DLD1 (cell line): ENCODE data around the gene MMGT1.

Source experiments
- in situ Hi-C: cut with HindIII; loops from 2 replicates; pipeline ENCODE4 v1.10.0; 2017; ENCODE audit warnings: low sequenced_read_pairs

MMGT1 gene

DNA sequence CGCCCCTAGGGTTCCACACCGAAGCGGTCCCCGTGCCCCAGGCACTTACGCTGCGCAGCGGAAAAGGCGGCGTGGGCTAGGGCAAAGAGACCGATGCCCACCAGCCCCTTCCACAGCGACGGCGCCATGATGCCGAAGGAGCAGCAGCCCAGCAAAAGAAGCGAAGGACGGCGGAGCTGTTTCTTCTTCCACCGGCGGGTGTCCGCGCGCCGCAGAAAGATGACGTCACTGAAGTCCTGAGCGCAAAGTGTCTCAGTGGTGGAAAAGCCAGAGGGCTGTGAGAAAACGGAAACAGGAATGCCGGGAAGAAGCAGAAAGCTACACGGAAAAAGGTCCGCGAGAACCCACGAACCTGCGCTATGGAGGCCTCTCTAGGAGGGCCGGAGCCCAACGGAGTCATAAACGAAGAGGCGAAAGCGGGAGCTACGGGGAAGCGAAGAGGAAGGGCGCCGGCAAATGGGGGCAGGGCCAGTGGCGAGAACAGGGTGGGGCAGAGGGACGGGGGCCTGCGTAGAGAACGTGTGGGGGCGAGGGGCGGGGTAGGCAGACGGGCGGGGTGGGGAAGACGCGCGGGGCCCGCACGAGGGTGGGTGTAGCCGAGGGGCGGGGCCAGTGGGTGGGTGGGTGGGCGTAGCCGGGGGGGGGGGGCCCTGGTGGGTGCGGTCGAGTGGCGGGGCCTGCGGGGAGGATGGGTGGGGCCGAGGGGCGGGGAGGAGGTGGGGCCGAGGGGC lies at the start of gene MMGT1:
TSS of gene MMGT1 (minus strand) at position 441 of the 731 bp plus-strand sequence. CDS start at position 128, 313 bp downstream.
- in situ Hi-C loops: no loop called here

DNA sequence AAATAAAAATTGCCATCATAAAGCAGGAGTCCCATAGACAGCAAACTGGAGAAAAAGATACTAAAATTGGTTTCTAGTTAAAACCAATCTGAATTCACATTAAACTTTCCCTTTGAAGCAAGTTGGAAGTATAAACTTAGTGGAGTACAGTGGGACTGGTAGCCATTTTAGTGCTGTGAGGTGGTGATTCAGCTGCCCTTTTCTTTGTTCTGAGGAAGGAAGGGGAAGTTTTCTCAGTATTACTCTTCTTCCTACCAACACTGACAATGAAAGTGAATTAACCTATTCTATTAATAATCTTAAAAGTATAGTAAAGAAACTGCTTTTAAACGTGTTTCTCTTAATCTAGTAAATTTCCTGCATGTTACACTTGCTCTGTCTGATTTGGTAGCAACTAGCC lies 48.1 kb upstream of the MMGT1 start:
- in situ Hi-C loops: no loop called here

DNA sequence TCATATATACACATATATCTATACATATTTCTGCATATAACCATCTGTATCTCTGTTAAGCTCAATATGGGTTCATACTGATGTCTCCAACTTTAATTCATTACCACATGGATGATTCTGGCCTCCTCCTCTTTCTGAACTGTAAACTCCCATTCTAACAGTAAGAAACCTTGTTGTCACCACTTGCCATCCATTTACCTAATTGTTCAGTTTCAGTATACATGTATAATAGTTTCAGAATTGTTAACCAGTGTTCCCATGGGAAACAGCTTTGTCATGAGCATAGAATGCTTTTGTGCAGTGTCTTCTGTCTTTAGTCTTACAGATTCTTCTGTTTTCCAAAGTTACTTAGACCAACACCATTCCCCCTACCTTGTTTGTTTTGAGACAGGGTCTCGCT lies 47.4 kb upstream of the MMGT1 start:
- in situ Hi-C loops: no loop called here

DNA sequence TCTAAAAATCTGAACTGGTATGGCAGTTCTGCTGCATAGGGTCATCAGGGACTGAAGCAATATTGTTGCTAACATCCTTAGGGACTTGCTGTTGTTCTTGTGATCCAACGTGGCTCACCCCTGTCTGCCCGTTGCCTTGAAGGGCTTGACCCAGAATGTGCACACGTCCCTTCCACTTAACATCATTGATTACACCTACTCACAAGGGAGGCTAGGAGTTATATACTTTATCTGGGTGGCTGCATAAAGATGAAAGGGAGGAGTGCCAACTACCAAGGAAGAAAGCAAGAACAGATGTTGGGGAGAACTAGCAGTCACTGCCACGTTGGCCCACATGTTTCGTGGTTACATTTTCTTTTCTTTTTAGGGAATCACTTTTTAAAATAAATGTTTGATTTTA lies 45.4 kb upstream of the MMGT1 start:
- in situ Hi-C loops: no loop called here

DNA sequence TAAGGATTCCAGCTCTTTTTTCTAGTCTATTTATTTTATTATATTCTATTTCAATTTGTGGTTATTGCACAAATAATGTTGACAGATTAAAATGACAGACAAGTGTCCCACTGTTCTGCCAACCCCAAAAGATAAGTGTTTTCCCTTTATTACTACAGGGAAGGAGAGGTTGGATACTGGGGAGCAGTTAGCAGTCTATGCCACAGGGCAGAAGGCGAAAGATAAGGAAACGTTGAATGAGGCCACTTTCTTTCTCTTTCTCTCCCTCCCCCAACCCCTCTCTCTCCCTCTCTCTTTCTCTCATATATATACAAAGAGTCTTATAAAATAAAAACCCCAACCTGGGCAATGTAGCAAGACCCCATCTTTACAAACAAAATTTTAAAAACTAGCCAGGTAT lies 43.1 kb upstream of the MMGT1 start:
- in situ Hi-C loops: no loop called here

DNA sequence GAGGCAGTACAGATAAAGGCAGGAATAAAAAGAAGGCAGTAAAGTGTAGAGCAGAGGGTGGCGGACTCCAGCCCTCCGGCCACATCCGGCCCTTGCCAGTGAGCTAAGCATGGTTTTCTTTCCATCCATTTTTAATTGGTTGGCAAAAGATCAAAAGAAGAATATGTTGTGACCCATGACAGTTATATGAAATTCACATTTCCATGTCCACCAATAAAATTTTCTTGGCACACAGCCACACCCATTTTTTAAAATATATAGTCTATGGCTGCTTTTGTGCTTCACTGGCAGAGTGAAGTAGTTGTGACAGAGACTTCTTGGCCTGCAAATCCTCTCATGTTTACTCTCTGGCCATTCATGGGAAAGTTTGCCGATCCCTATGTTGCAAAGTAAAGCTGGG lies 41.2 kb upstream of the MMGT1 start:
- in situ Hi-C loops: no loop called here

DNA sequence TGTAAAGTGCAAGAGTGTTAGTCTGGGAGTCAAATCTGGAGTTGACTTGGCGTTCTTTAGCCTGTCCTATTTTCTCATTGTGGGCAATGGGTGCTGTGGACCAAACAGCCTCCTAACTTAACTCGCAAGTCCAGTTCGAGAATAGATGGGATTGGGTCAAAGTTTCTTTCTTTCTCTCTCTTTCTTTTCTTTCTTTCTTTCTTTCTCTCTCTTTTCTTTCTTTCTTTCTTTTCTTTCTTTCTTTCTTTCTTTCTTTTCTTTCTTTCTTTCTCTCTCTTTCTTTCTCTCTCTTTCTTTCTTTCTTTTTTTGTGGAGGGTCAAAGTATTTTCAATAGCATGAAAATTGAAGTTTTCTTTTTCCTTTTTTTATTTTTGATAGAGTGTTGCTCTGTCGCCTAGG lies 14.5 kb upstream of the MMGT1 start:
- in situ Hi-C loops: no loop called here

DNA sequence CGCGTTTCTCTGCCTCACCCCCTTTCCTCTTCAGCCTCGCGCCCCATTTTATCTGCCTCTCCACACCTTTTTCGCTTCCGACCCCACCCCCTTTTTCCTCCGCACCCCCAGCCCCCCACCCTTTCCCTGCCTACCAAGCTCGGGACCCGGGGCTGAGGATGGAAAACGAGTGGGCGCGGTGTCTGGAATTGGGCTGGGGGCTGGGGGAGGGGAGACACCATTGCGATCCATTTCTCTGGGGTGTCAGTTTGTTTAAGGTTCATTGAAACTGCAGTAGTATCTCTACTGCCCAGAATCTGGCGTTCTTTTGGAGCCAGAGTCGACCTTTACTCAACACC lies 12.2 kb upstream of the MMGT1 start:
- in situ Hi-C loops: no loop called here

DNA sequence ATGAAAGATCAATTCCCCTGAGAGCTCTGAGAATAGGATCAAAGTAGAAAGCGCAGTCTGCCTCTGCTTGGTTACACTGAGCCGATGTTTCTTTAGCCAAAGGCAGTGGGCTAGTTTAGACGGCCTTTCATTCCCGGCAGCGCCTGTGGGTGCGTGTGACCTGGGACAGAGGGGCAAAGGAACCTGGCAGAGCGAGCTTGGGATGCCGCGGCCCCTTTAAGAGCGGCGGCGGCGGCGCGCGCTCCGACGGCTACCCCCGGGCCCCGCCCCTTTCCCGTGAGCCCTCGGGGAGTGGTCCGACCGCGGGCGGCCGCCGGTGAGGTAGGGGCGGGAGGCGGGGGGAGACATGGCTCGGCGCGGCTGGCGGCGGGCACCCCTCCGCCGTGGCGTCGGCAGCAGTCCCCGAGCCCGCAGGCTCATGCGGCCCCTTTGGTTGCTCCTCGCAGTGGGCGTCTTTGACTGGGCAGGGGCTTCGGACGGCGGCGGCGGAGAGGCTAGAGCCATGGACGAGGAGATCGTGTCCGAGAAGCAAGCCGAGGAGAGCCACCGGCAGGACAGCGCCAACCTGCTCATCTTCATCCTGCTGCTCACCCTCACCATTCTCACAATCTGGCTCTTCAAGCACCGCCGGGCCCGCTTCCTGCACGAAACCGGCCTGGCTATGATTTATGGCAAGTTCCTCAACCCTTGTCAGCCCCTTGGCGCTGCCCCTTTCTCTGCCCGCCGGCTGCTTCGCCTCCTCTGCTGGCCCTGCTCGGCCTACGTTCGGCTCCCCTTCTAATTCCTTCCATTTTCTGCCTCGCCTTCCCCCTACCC lies 11.6 kb upstream of the MMGT1 start, which contains the start of gene SLC9A6:
TSS of gene SLC9A6 (plus strand) at position 279 of the 816 bp plus-strand sequence. CDS start at position 503, 224 bp downstream.
- in situ Hi-C loops: no loop called here

DNA sequence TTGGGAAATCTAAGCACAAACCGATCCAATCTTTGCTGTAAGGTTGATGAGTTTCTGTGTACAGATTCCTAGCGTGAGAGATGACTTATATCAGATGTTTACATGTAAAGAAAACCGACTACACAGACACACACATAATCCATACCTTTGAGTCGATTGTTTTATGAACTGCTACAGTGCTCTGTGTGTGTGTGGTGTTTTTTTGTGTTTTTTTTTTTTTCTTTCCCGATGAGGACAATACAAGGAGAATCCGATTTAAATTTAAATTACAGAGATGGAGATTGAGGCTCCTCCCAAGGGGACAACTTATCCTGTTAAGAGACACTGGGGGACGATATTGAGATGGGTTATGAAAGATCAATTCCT lies 11.0 kb upstream of the MMGT1 start:
- in situ Hi-C loops: no loop called here

DNA sequence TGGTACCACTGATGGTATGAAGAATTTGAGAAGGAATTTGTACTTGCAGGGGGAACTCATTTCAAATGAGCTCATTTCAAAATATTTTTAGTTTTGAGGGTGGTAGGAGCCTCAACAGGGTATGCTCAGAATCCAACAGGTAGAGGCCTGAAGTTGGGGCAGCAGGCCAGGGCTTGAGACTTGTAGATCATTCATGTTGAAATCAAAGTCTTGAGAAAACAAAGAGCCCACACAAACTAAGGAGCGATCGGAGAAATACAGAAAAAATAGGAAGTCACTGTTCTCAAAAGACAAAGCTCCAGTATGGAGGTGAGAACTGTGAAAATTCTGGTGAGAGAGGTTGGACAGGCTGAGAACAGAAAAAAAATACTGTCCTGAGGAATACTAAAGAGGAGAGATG lies 10.5 kb upstream of the MMGT1 start:
- in situ Hi-C loops: no loop called here

DNA sequence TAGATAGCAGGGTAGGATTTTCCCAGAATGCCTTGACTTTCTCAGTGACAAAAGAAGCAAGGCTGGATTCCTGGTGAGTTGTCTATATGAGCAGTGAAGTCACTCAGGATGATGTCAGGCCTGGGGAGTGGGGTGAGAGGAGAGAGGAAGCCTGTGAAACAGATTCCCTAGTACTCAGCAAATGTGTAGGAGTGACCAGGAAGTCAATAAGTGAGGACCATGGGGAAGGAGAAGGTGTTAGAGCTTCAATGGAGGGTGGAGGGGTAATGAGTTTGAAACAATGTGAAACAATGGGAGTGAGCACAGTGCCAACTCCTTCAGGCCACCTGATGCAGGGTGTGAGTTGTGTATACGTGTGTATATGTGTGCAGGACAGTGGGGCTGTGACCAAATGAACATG lies 9.1 kb upstream of the MMGT1 start:
- in situ Hi-C loops: no loop called here

DNA sequence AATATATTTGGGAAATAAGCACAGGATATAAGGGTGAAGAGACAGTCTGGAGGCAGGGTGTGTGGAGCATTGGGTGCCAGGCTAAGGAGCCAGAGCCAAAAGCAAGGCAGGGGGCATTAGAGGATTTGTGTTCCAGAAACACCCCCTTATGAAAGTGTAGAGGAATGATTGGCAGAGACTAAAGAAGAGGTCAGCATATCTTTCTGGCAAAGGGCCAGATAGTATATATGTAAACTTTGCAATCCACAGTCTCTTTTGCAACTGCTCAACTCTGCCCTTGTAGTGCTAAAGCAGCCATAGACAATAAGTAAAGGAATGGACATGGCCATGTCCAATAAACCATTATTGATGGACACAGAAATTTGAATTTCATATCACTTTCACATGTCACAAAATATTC lies 7.9 kb upstream of the MMGT1 start:
- in situ Hi-C loops: no loop called here

DNA sequence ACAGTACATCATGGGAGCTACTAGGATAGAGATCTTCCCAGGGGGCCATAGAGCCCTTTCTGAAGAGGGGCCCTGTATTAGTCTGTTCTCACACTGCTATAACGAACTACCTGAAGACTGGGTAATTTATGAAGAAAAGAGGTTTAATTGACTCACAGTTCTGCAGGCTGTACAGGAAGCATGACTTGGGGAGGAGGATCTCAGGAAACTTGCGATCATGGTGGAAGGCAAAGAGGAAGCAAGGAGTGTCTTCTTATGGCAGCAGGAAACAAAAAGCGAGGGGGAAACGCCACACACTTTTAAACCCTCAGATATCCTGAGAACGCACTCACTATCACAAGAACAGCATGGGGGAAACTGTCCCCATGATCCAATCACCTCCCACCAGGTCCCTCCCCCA lies 7.2 kb upstream of the MMGT1 start:
- in situ Hi-C loops: no loop called here

DNA sequence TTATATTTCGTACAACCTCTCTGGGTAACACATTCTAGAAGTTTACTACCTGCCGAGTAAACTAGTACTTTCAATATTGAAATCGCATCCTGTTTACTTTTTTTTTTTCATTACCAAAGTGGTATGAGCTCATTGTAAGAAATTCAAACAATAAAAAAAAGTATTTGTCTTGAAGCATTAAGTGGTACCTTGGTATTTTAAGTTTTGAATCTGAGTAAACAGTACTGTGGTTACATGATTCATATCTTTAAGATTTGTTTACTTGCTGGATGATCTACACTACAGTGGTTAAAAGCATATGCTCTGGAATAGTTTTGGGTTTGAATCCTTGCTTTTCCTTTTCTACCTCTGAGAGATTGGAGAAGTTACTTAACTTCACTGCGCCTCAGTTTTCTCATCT lies 3.8 kb upstream of the MMGT1 start:
- in situ Hi-C loops: no loop called here

DNA sequence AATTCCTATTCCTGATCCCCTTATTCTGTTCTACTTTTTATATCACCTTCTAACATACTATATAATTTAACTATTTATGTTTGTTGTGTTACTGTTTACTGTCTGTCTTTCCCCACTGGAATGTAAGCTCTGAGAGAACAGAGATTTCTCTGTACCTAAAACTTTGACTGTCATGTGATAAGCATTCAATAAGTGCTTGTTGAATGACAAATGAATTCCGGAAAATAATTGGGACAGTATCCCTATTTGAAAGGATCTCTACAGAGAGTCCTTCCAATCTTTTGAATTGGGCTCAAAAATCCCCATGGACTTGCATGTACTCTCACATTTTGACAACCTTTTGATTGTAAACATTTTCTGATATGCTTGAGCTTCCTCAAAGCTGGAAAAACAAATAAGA lies 1.6 kb upstream of the MMGT1 start:
- in situ Hi-C loops: no loop called here

DNA sequence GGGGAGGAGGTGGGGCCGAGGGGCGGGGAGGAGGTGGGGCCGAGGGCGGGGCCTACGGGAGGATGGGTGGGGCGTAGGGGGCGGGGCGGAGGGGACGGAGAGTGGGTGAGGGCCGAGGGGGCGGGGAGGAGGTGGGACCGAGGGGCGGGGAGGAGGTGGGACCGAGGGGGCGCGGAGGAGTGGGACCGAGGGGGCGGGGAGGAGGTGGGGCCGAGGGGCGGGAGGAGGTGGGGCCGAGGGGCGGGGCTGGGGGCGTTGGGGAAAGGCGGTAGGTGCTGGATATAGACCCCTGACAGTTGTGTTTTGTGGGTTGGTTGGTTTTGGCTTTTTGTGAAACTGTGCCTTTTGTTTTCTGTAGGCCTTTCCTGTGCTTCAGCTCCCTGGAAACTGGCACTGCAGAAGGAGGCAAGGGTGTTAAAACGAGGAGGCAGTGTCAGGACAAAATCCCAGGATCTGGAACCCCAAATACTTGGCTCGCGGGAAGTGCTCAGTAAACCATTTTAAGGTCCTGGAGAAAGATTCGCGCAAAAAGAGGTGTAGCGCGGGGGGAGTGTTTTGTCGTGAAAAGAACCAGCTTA lies 580 bp upstream of the MMGT1 start:
- in situ Hi-C loops: no loop called here

DNA sequence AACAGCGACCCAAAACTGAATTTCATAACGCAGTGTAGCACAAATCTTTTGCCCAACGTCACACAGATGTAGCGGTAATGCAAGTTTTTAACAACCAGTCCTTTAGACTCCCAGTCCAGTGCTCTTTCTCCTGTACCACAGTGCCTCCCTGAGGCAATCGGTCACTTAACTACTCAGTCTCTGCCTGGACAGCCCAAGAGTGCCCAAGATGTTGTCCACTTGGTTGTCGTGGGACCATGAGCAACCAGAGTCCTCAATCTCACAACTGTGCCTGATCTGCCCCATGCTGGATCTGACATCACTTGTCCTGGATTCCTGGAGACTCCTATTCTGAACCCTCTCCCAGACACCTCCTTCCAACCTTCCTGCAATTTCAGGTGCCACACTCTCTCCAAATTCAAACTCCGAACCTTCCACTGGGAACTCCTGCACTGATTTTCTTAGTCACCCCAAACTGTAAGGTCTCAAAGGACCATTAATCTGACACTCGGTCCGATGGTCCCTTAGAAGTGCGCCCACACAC lies 702 bp downstream of the MMGT1 start:
- in situ Hi-C loops: no loop called here

DNA sequence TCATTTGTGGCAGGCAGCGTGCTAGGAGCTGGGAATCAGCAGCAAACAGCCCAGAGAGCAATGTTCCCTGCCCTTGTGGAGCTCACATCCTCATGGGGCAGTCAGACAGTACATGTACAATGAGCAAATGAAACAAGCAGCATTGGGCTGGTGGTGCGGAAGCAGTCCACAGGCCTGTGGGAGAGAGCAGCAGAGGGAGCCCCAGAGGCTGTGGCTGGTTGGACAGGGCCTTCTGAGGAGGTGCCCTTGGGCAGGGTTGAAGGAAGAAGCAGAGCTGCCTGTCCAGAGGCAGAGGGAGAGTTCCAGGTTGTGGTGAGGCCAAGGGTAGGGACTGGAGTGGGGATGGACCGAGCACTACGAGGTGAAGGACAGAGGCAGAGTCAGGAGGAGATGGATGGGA lies 22.5 kb downstream of the MMGT1 start:
- in situ Hi-C loops: no loop called here

DNA sequence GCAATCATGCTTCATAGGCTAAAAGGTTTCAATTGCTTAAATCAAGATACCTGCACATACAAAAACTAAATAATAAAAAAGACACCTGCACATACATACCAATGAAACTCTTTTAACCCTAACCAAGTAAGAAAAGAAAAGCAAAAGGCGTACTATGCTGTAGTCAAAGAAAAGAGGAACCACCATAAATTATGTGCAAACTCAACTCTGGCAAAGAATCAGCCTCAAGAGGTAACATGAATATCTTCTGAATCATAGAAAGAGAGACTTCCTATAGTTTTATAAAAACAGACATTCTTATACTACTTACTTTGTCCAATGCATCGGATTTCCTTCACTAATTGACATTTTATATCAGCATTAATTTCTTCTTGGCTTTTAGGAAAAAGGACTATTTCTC lies 29.3 kb downstream of the MMGT1 start:
- in situ Hi-C loops: no loop called here

DNA sequence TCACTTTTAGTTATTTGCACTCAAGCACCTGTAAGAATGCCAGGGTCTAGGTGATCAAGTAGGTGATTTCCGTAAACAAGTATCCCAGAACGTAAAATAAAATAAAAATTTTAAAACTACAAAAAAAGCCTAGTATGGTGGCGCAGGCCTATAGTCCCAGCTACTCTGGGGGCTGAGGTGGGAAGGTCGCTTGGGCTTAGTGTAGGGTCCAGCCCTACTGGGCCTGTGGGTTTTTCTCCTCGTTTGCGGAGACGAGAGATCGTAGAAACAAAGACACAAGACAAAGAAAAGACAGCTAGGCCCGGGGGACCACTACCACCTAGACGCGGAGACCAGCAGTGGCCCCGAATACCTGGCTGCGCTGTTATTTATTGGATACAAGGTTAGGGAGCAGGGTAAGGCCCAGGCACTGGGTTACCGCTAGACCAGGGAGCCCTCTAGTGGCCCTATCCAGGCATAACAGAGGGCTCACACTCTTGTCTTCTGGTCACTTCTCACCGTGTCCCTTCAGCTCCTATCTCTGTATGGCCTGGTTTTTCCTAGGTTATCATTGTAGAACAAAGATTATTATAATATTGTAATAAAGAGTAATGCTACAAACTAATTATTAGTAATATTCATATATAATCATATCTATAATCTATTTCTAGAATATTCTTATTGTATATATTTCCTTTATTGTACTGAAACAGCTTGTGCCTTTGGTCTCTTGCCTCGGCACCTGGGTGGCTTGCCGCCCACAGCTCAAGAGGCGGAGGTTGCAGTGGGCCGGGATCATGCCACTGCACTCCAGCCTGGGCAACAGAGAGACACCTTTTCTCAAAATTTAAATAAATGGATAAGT lies 41.9 kb downstream of the MMGT1 start:
- in situ Hi-C loops: no loop called here
